ENCODE data around the gene NXF3.
"Not testable (repeated sequence)": the region's sequence is repeated elsewhere in the genome, so short reads cannot be mapped to it uniquely, and the experiment has no call there.

NXF3 gene

GRCh38 chrX:103092942-103093341 lies at the start of gene NXF3:
TSS of gene NXF3 (minus strand) at chrX:103093143. CDS start at chrX:103093023, 120 bp downstream.
- no peak for DNase-seq (ENCODE audit: low read depth)
- no peak for TF ChIP-seq CTCF (conservative IDR thresholded peaks at IDR 0.05; ENCODE audit: low read depth, low read length)
- no peak within 1 kb of the TSS for H3K4me3 ChIP-seq (ENCODE audit: low read depth, low read length)

GRCh38 chrX:103136528-103136927 lies 43.6 kb upstream of the NXF3 start:
- not testable (repeated sequence) for H3K4me3 ChIP-seq (ENCODE audit: low read depth, low read length); DNase-seq (ENCODE audit: low read depth)

GRCh38 chrX:103124284-103124683 lies 31.3 kb upstream of the NXF3 start:
- no peak for TF ChIP-seq CTCF (conservative IDR thresholded peaks at IDR 0.05; ENCODE audit: low read depth, low read length)
- DNase-seq (ENCODE audit: low read depth), result no peak
- H3K4me3 ChIP-seq (ENCODE audit: low read depth, low read length), result no peak overlapping the region

GRCh38 chrX:103120748-103121147 lies 27.8 kb upstream of the NXF3 start:
- DNase-seq (ENCODE audit: low read depth), result no peak
- no peak for TF ChIP-seq CTCF (conservative IDR thresholded peaks at IDR 0.05; ENCODE audit: low read depth, low read length)
- H3K4me3 ChIP-seq (ENCODE audit: low read depth, low read length), result no peak overlapping the region

- DNase-seq (ENCODE audit: low read depth); H3K4me3 ChIP-seq (ENCODE audit: low read depth, low read length): not testable (repeated sequence)
Measured at GRCh38 chrX:103116970-103117369, 24.0 kb upstream of the NXF3 start.

GRCh38 chrX:103109497-103109896 lies 16.6 kb upstream of the NXF3 start:
- DNase-seq (ENCODE audit: low read depth); H3K4me3 ChIP-seq (ENCODE audit: low read depth, low read length): not testable (repeated sequence)

GRCh38 chrX:103107836-103108235 lies 14.9 kb upstream of the NXF3 start:
- no peak for TF ChIP-seq CTCF (conservative IDR thresholded peaks at IDR 0.05; ENCODE audit: low read depth, low read length)
- DNase-seq (ENCODE audit: low read depth), result no peak

GRCh38 chrX:103107227-103107737 lies 14.3 kb upstream of the NXF3 start:
- DNase-seq (ENCODE audit: low read depth), result not testable (repeated sequence)

More at GRCh38 chrX:103107836-103108235, 14.9 kb upstream of the NXF3 start:
- no peak overlapping the region for H3K4me3 ChIP-seq (ENCODE audit: low read depth, low read length)

GRCh38 chrX:103104370-103104769 lies 11.4 kb upstream of the NXF3 start:
- not testable (repeated sequence) for DNase-seq (ENCODE audit: low read depth); H3K4me3 ChIP-seq (ENCODE audit: low read depth, low read length)

More at GRCh38 chrX:103107227-103107737, 14.3 kb upstream of the NXF3 start:
- H3K4me3 ChIP-seq (ENCODE audit: low read depth, low read length), result not testable (repeated sequence)

- not testable (repeated sequence) for DNase-seq (ENCODE audit: low read depth); H3K4me3 ChIP-seq (ENCODE audit: low read depth, low read length)
Measured at GRCh38 chrX:103103866-103104265, 10.9 kb upstream of the NXF3 start.
